ENCODE measurements around the gene CNTN4.

Gene CNTN4

GRCh38 chr3:2441558-2441957, 342.9 kb downstream of the CNTN4 start:
- Histone ChIP-seq H4K20me1 (ENCODE audit: insufficient read depth, low read length) (no peaks in the 10 kb centered on the region), H3K36me3 (ENCODE audit: insufficient read depth, low read length) (no peaks in the 10 kb centered on the region), H3K9me3 (ENCODE audit: insufficient read depth, low read length, severe bottlenecking) (no peaks in the 10 kb centered on the region), H3K4me3 (ENCODE audit: low read depth in 1 of 2, low read length in 2 of 2) (no peak overlapping the region), H3K4me2 (ENCODE audit: insufficient read depth, low read length) (no peak overlapping the region), H2AFZ (ENCODE audit: low read depth, low read length) (no peak overlapping the region), H3K27me3 (ENCODE audit: insufficient read depth, low read length, poor library complexity) (no peaks in the 10 kb centered on the region), H3K4me1 (ENCODE audit: insufficient read depth, low read length) (no peaks in the 10 kb centered on the region), H3K79me2 (ENCODE audit: insufficient read depth, low read length) (no peaks in the 10 kb centered on the region), H3K27ac (ENCODE audit: low read length) (no peak overlapping the region), H3K9ac (ENCODE audit: low read depth, low read length) (no peak overlapping the region)
- DNase-seq (no peak), ATAC-seq (ENCODE audit: insufficient read depth, low read depth) (no peak)
- TF ChIP-seq EZH2 (IDR thresholded peaks at IDR 0.05; ENCODE audit: borderline replicate concordance, low read depth, low read length, severe bottlenecking) (no peak), CTCF (IDR thresholded peaks at IDR 0.05; ENCODE audit: borderline replicate concordance, extremely low read depth, low read length, poor library complexity, severe bottlenecking) (no peak)

GRCh38 chr3:2446146-2446545, 347.5 kb downstream of the CNTN4 start:
- H4K20me1 ChIP-seq (ENCODE audit: insufficient read depth, low read length) = no peaks in the 10 kb centered on the region
- DNase-seq (no peak), ATAC-seq (ENCODE audit: insufficient read depth, low read depth) (no peak)
- H3K36me3 ChIP-seq (ENCODE audit: insufficient read depth, low read length) = no peaks in the 10 kb centered on the region
- TF ChIP-seq EZH2 (IDR thresholded peaks at IDR 0.05; ENCODE audit: borderline replicate concordance, low read depth, low read length, severe bottlenecking) (no peak), CTCF (IDR thresholded peaks at IDR 0.05; ENCODE audit: borderline replicate concordance, extremely low read depth, low read length, poor library complexity, severe bottlenecking) (no peak)
- no peak overlapping the region for H3K27ac ChIP-seq (ENCODE audit: low read length)
- H2AFZ ChIP-seq (ENCODE audit: low read depth, low read length) = no peak overlapping the region
- H3K4me3 ChIP-seq (ENCODE audit: low read depth in 1 of 2, low read length in 2 of 2) = no peak overlapping the region
- no peaks in the 10 kb centered on the region for H3K4me1 ChIP-seq (ENCODE audit: insufficient read depth, low read length)
- H3K9ac ChIP-seq (ENCODE audit: low read depth, low read length) = no peak overlapping the region
- H3K27me3 ChIP-seq (ENCODE audit: insufficient read depth, low read length, poor library complexity) = no peaks in the 10 kb centered on the region
- H3K9me3 ChIP-seq (ENCODE audit: insufficient read depth, low read length, severe bottlenecking) = no peaks in the 10 kb centered on the region
- H3K79me2 ChIP-seq (ENCODE audit: insufficient read depth, low read length) = no peaks in the 10 kb centered on the region
- no peak overlapping the region for H3K4me2 ChIP-seq (ENCODE audit: insufficient read depth, low read length)

GRCh38 chr3:2452249-2452648, 353.6 kb downstream of the CNTN4 start:
- Histone ChIP-seq H3K9ac (ENCODE audit: low read depth, low read length) (no peak overlapping the region), H3K27me3 (ENCODE audit: insufficient read depth, low read length, poor library complexity) (no peaks in the 10 kb centered on the region), H3K4me3 (ENCODE audit: low read depth in 1 of 2, low read length in 2 of 2) (no peak overlapping the region), H4K20me1 (ENCODE audit: insufficient read depth, low read length) (no peaks in the 10 kb centered on the region), H3K79me2 (ENCODE audit: insufficient read depth, low read length) (no peaks in the 10 kb centered on the region), H2AFZ (ENCODE audit: low read depth, low read length) (no peak overlapping the region), H3K36me3 (ENCODE audit: insufficient read depth, low read length) (no peaks in the 10 kb centered on the region), H3K4me1 (ENCODE audit: insufficient read depth, low read length) (no peaks in the 10 kb centered on the region), H3K9me3 (ENCODE audit: insufficient read depth, low read length, severe bottlenecking) (no peaks in the 10 kb centered on the region), H3K27ac (ENCODE audit: low read length) (no peak overlapping the region), H3K4me2 (ENCODE audit: insufficient read depth, low read length) (no peak overlapping the region)
- no peak for DNase-seq
- TF ChIP-seq EZH2 (IDR thresholded peaks at IDR 0.05; ENCODE audit: borderline replicate concordance, low read depth, low read length, severe bottlenecking) (no peak), CTCF (IDR thresholded peaks at IDR 0.05; ENCODE audit: borderline replicate concordance, extremely low read depth, low read length, poor library complexity, severe bottlenecking) (no peak)
- ATAC-seq (ENCODE audit: insufficient read depth, low read depth) = no peak

GRCh38 chr3:2454865-2455264, 356.2 kb downstream of the CNTN4 start:
- no peak overlapping the region for H2AFZ ChIP-seq (ENCODE audit: low read depth, low read length)
- no peak overlapping the region for H3K9ac ChIP-seq (ENCODE audit: low read depth, low read length)
- no peaks in the 10 kb centered on the region for H3K27me3 ChIP-seq (ENCODE audit: insufficient read depth, low read length, poor library complexity)
- no peak overlapping the region for H3K27ac ChIP-seq (ENCODE audit: low read length)
- no peaks in the 10 kb centered on the region for H3K4me1 ChIP-seq (ENCODE audit: insufficient read depth, low read length)
- DNase-seq = no peak
- H3K4me3 ChIP-seq (ENCODE audit: low read depth in 1 of 2, low read length in 2 of 2) = no peak overlapping the region
- no peak overlapping the region for H3K4me2 ChIP-seq (ENCODE audit: insufficient read depth, low read length)
- ATAC-seq (ENCODE audit: insufficient read depth, low read depth) = no peak
- H3K9me3 ChIP-seq (ENCODE audit: insufficient read depth, low read length, severe bottlenecking) = no peaks in the 10 kb centered on the region
- no peaks in the 10 kb centered on the region for H3K79me2 ChIP-seq (ENCODE audit: insufficient read depth, low read length)
- no peak for TF ChIP-seq CTCF (IDR thresholded peaks at IDR 0.05; ENCODE audit: borderline replicate concordance, extremely low read depth, low read length, poor library complexity, severe bottlenecking)
- TF ChIP-seq EZH2 (IDR thresholded peaks at IDR 0.05; ENCODE audit: borderline replicate concordance, low read depth, low read length, severe bottlenecking) = no peak
- no peaks in the 10 kb centered on the region for H4K20me1 ChIP-seq (ENCODE audit: insufficient read depth, low read length)
- H3K36me3 ChIP-seq (ENCODE audit: insufficient read depth, low read length) = no peaks in the 10 kb centered on the region

Measured in DND-41 (cell line).